ENCODE measurements around the gene ADAMTS19. TPM values are rescaled to one million over a fixed set of nuclear protein-coding genes. Genes with fewer than 3 reads are reported as not detected.

The ADAMTS19 gene
- total and polyA plus RNA-seq, 2 of the 13 experiments (the other 11 are each of a cell fraction or from before 2014, with no cell fraction given), result not detected

GRCh38 chr5:129619782-129620181 is 159.7 kb downstream of the ADAMTS19 start:
- Histone ChIP-seq H3K4me2 (ENCODE audit: low read depth, low read length) (no peak overlapping the region), H2AFZ (ENCODE audit: low read length) (no peak overlapping the region), H3K4me3 (replicated peaks in 1 of 3; ENCODE audit: insufficient read depth in 1 of 3, low read depth in 2 of 3, low read length in 3 of 3) (no peak overlapping the region), H3K36me3 (replicated peaks in 1 of 2; ENCODE audit: control insufficient read depth in 1 of 2, insufficient read depth in 2 of 2, low read length in 2 of 2) (no peaks in the 10 kb centered on the region), H3K4me1 (ENCODE audit: insufficient read depth, low read length) (no peaks in the 10 kb centered on the region), H3K9ac (ENCODE audit: insufficient read depth, low read depth, low read length) (no peak overlapping the region), H3K27me3 (ENCODE audit: control insufficient read depth in 1 of 2, insufficient read depth in 2 of 2, low read length in 2 of 2) (no peaks in the 10 kb centered on the region), H3K79me2 (ENCODE audit: insufficient read depth, low read length) (no peaks in the 10 kb centered on the region), H4K20me1 (ENCODE audit: insufficient read depth, low read length) (no peaks in the 10 kb centered on the region), H3K27ac (ENCODE audit: extremely low read length, insufficient read depth, low read length) (no peak overlapping the region), H3K9me3 (ENCODE audit: low read length) (no peaks in the 10 kb centered on the region)
- WGBS (ENCODE audit: low lambda C conversion rate), result 1% methylated on average over 2 of the region's 2 CpGs
- in situ Hi-C loops (cut with HindIII; ENCODE audit: extremely low pct_ligation_motif_present, low pct_unique_long_range_greater_than_20kb) (no loop called here), intact Hi-C loops (cut with micrococcal nuclease; ENCODE audit: unreplicated experiment) (no loop called here)
- CTCF ChIA-PET (ENCODE audit: low intra/inter-chr PET ratio, low total read pairs), result no interaction called here
- ATAC-seq (no peak), DNase-seq (ENCODE audit: low spot score) (no peak), FAIRE-seq (no peak)
- POLR2A ChIA-PET, result no interaction called here
- TF ChIP-seq ZXDC (CRISPR knock-in tag; IDR thresholded peaks at IDR 0.05) (no peak), ZBTB20 (CRISPR knock-in tag; IDR thresholded peaks at IDR 0.05; ENCODE audit: borderline replicate concordance, low read depth) (no peak), ZBTB46 (CRISPR knock-in tag; IDR thresholded peaks at IDR 0.05; ENCODE audit: borderline replicate concordance) (no peak), RFX5 (IDR thresholded peaks at IDR 0.05; ENCODE audit: low read depth, low read length) (no peak), NFKB2 (CRISPR knock-in tag; IDR thresholded peaks at IDR 0.05; ENCODE audit: borderline replicate concordance) (no peak), NR3C1 (CRISPR knock-in tag; IDR thresholded peaks at IDR 0.05) (no peak), ZNF672 (CRISPR knock-in tag; IDR thresholded peaks at IDR 0.05) (no peak), AKNA (CRISPR knock-in tag; IDR thresholded peaks at IDR 0.05; ENCODE audit: borderline replicate concordance) (no peak), SOX13 (IDR thresholded peaks at IDR 0.05) (no peak), SOX13 (CRISPR knock-in tag; conservative IDR thresholded peaks at IDR 0.05 in 1 of 2, IDR thresholded peaks at IDR 0.05 in 1 of 2) (no peak), ZNF33A (CRISPR knock-in tag; IDR thresholded peaks at IDR 0.05; ENCODE audit: borderline replicate concordance) (no peak), THAP7 (CRISPR knock-in tag; IDR thresholded peaks at IDR 0.05) (no peak), DMAP1 (CRISPR knock-in tag; IDR thresholded peaks at IDR 0.05) (no peak), KDM3A (CRISPR knock-in tag; IDR thresholded peaks at IDR 0.05; ENCODE audit: low read depth) (no peak), ZSCAN31 (CRISPR knock-in tag; IDR thresholded peaks at IDR 0.05; ENCODE audit: low read depth) (no peak), NAIF1 (CRISPR knock-in tag; IDR thresholded peaks at IDR 0.05; ENCODE audit: borderline replicate concordance) (no peak)
- no TSS peak for BruUV-seq (replicated peaks)

Data from HepG2 (cell line).